Astrocyte (in vitro differentiated cells and primary cell): Measurements from ENCODE around the gene KIAA1614. TPM values are rescaled to one million over a fixed set of nuclear protein-coding genes. Genes with fewer than 3 reads are reported as not detected.

ENCODE experiments used
- DNase-seq: peaks from one replicate; pipeline ENCODE4 v3.0.0-alpha.2; 2010; ENCODE audit warnings: low read depth
- FAIRE-seq: peaks from 2 replicates; lab custom pipeline; 2011; peaks lifted over from hg19 to GRCh38; lab: Jason Lieb, UNC
- H2AFZ ChIP-seq: 2 replicates; pipeline ENCODE4 v1.6.0; 2012; ENCODE audit warnings: low read depth, low read length, inconsistent platforms
- H3K27ac ChIP-seq: 2 replicates; pipeline ENCODE4 v1.5.1; 2011; ENCODE audit warnings: low read depth, low read length, inconsistent platforms
- H3K27me3 ChIP-seq: 2 replicates; pipeline ENCODE4 v1.6.0; 2011; ENCODE audit warnings: low read length, inconsistent platforms; ENCODE audit not compliant: insufficient read depth
- H3K36me3 ChIP-seq: 2 replicates; pipeline ENCODE4 v1.5.1; 2011; ENCODE audit warnings: low read length, inconsistent platforms; ENCODE audit not compliant: insufficient read depth
- H3K4me1 ChIP-seq: 2 replicates; pipeline ENCODE4 v1.5.1; 2011; ENCODE audit warnings: low read length, inconsistent platforms; ENCODE audit not compliant: insufficient read depth
- H3K4me2 ChIP-seq: 2 replicates; pipeline ENCODE4 v1.6.0; 2012; ENCODE audit warnings: low read length, inconsistent platforms
- H3K4me3 ChIP-seq: 2 replicates; pipeline ENCODE4 v1.5.1; 2011; ENCODE audit warnings: low read depth, mild to moderate bottlenecking, low read length, inconsistent platforms; ENCODE audit not compliant: insufficient read depth
- H3K79me2 ChIP-seq: 2 replicates; pipeline ENCODE4 v1.6.0; 2012; ENCODE audit warnings: mild to moderate bottlenecking, low read length, inconsistent platforms; ENCODE audit not compliant: insufficient read depth
- H3K9ac ChIP-seq: 2 replicates; pipeline ENCODE4 v1.6.0; 2012; ENCODE audit warnings: mild to moderate bottlenecking, low read length, inconsistent platforms
- H3K9me3 ChIP-seq: 2 replicates; pipeline ENCODE4 v1.5.1; 2012; ENCODE audit warnings: low read depth, mild to moderate bottlenecking, low read length, inconsistent platforms; ENCODE audit not compliant: insufficient read depth
- H4K20me1 ChIP-seq: 2 replicates; pipeline ENCODE4 v1.6.0; 2012; ENCODE audit warnings: low read length, inconsistent platforms; ENCODE audit not compliant: insufficient read depth
- H3K27ac Mint-ChIP-seq: one replicate; pipeline ENCODE4 v1.8.0; 2021; ENCODE audit warnings: mild to moderate bottlenecking, mixed read lengths; ENCODE audit not compliant: unreplicated experiment
- H3K27me3 Mint-ChIP-seq: one replicate; pipeline ENCODE4 v1.8.0; 2021; ENCODE audit warnings: low read depth, mixed read lengths; ENCODE audit not compliant: unreplicated experiment
- H3K36me3 Mint-ChIP-seq: one replicate; pipeline ENCODE4 v1.8.0; 2021; ENCODE audit warnings: low read depth, mixed read lengths; ENCODE audit not compliant: unreplicated experiment
- H3K4me1 Mint-ChIP-seq: one replicate; pipeline ENCODE4 v1.8.0; 2021; ENCODE audit warnings: low read depth, mixed read lengths; ENCODE audit not compliant: unreplicated experiment
- H3K4me3 Mint-ChIP-seq: one replicate; pipeline ENCODE4 v1.8.0; 2021; ENCODE audit warnings: mild to moderate bottlenecking, moderate library complexity, mixed read lengths; ENCODE audit not compliant: unreplicated experiment
- H3K9me3 Mint-ChIP-seq: one replicate; pipeline ENCODE4 v1.8.0; 2021; ENCODE audit warnings: mild to moderate bottlenecking, mixed read lengths; ENCODE audit not compliant: unreplicated experiment
- EZH2 ChIP-seq: IDR thresholded peaks from 2 replicates; pipeline ENCODE4 v1.6.1; 2012; ENCODE audit warnings: mild to moderate bottlenecking, low read length, inconsistent platforms; ENCODE audit not compliant: insufficient read depth
- total RNA-seq: library from RNA; stranded (reverse); gene quantifications from 2 replicates; pipeline ENCODE4 v1.2.1, GENCODE V29; 2021
- TF ChIP-seq, protein P1 (sequence below): IDR thresholded peaks from 2 replicates; pipeline ENCODE4 v1.5.1; 2011; ENCODE audit warnings: low read depth, mild to moderate bottlenecking, inconsistent platforms, low read length, moderate library complexity; ENCODE audit not compliant: insufficient read depth

KIAA1614 gene
- total RNA-seq, 1 donor from 2014 or later: 0.84 TPM

GRCh38 chr1:180973369-180973768 lies 60.7 kb downstream of the KIAA1614 start:
- Histone ChIP-seq H3K27me3 (no peaks in the 10 kb centered on the region), H3K9me3 (no peaks in the 10 kb centered on the region), H3K4me2 (no peak overlapping the region), H3K36me3 (peaks cover 17% of the 10 kb centered on the region), H2AFZ (no peak overlapping the region), H3K27ac (no peak overlapping the region), H3K9ac (no peak overlapping the region), H4K20me1 (peaks cover 35% of the 10 kb centered on the region), H3K4me3 (no peak overlapping the region), H3K79me2 (peaks cover 4% of the 10 kb centered on the region), H3K4me1 (no peaks in the 10 kb centered on the region)
- Mint-ChIP-seq H3K36me3 (peaks cover 52% of the 10 kb centered on the region), H3K27ac (no peak overlapping the region), H3K27me3 (no peaks in the 10 kb centered on the region), H3K9me3 (no peaks in the 10 kb centered on the region), H3K4me3 (no peak overlapping the region), H3K4me1 (peaks cover 3% of the 10 kb centered on the region)
- TF ChIP-seq, protein P1, sequence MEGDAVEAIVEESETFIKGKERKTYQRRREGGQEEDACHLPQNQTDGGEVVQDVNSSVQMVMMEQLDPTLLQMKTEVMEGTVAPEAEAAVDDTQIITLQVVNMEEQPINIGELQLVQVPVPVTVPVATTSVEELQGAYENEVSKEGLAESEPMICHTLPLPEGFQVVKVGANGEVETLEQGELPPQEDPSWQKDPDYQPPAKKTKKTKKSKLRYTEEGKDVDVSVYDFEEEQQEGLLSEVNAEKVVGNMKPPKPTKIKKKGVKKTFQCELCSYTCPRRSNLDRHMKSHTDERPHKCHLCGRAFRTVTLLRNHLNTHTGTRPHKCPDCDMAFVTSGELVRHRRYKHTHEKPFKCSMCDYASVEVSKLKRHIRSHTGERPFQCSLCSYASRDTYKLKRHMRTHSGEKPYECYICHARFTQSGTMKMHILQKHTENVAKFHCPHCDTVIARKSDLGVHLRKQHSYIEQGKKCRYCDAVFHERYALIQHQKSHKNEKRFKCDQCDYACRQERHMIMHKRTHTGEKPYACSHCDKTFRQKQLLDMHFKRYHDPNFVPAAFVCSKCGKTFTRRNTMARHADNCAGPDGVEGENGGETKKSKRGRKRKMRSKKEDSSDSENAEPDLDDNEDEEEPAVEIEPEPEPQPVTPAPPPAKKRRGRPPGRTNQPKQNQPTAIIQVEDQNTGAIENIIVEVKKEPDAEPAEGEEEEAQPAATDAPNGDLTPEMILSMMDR: no peak
- TF ChIP-seq EZH2: no peak
- FAIRE-seq (no peak), DNase-seq (no peak)

GRCh38 chr1:180974236-180974635 lies 61.5 kb downstream of the KIAA1614 start:
- peaks cover 50% of the 10 kb centered on the region for H3K36me3 Mint-ChIP-seq
- no peaks in the 10 kb centered on the region for H3K9me3 Mint-ChIP-seq
- H3K4me2 ChIP-seq: no peak overlapping the region
- no peak overlapping the region for H3K4me3 Mint-ChIP-seq
- peaks cover 40% of the 10 kb centered on the region for H4K20me1 ChIP-seq
- H3K27ac ChIP-seq: no peak overlapping the region
- DNase-seq (no peak), FAIRE-seq (no peak)
- H3K79me2 ChIP-seq: peaks cover 4% of the 10 kb centered on the region
- no peak for TF ChIP-seq EZH2
- TF ChIP-seq, protein P1: no peak
- H3K27me3 ChIP-seq: no peaks in the 10 kb centered on the region
- no peaks in the 10 kb centered on the region for H3K27me3 Mint-ChIP-seq
- H3K4me1 ChIP-seq: no peaks in the 10 kb centered on the region
- peaks cover 3% of the 10 kb centered on the region for H3K4me1 Mint-ChIP-seq
- H3K4me3 ChIP-seq: no peak overlapping the region
- peaks cover 17% of the 10 kb centered on the region for H3K36me3 ChIP-seq
- no peaks in the 10 kb centered on the region for H3K9me3 ChIP-seq
- H3K27ac Mint-ChIP-seq: no peak overlapping the region
- H2AFZ ChIP-seq: no peak overlapping the region
- H3K9ac ChIP-seq: no peak overlapping the region

DNA sequence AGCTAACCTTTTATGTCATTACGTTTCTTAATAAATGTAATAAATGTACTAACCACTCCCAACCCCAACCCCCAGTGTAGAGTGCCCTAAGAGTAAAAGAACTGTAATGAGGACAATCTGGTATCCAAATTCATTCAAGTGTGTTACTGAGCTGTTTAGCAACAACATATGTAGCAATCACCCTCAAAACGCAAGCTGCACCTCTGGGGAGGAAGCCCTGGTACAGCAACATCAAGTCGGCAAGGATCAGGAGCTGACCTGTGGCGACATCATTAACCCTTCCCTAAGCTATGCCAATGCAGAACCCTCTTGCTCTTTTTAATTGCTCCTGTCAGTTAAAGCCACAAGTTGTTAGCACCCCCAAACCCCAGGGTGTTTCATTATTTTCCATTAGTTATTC lies 62.9 kb downstream of the KIAA1614 start:
- Histone ChIP-seq H3K79me2 (peaks cover 4% of the 10 kb centered on the region), H2AFZ (no peak overlapping the region), H3K36me3 (peaks cover 15% of the 10 kb centered on the region), H3K4me1 (no peaks in the 10 kb centered on the region), H3K4me2 (no peak overlapping the region), H3K9ac (no peak overlapping the region), H3K4me3 (no peak overlapping the region), H3K27me3 (no peaks in the 10 kb centered on the region), H4K20me1 (peaks cover 36% of the 10 kb centered on the region), H3K27ac (no peak overlapping the region), H3K9me3 (no peaks in the 10 kb centered on the region)
- no peak for FAIRE-seq
- Mint-ChIP-seq H3K36me3 (peaks cover 38% of the 10 kb centered on the region), H3K4me3 (no peak overlapping the region), H3K27ac (no peak overlapping the region), H3K9me3 (no peaks in the 10 kb centered on the region), H3K27me3 (no peaks in the 10 kb centered on the region), H3K4me1 (peaks cover 3% of the 10 kb centered on the region)
- TF ChIP-seq, protein P1: no peak
- TF ChIP-seq EZH2: no peak
- no peak for DNase-seq
